ENCODE measurements around the gene FIP1L1. TPM values are rescaled to one million over a fixed set of nuclear protein-coding genes. Genes with fewer than 3 reads are reported as not detected.

FIP1L1 gene
- polyA plus RNA-seq, 1 of the 3 experiments (the other 2 are of a cell fraction) = 20.3 TPM

GRCh38 chr4:53456178-53456577, 78.7 kb downstream of the FIP1L1 start:
- ChIA-PET POLR2A (no interaction called here), CTCF (no interaction called here)
- H3K9me3 ChIP-seq = no peaks in the 10 kb centered on the region
- DNase-seq = no peak
- peaks cover 79 to 88% of the 10 kb centered on the region in 2 experiments for H3K36me3 ChIP-seq (replicated peaks in 1 of 2; ENCODE audit: control insufficient read depth in 1 of 2, insufficient read depth in 2 of 2, low read length in 1 of 2)
- no peak overlapping the region for H3K27ac ChIP-seq (ENCODE audit: low read depth in 2 of 2, low read length in 1 of 2)
- H3K4me2 ChIP-seq = no peak overlapping the region
- no peak for TF ChIP-seq IRF3 (IDR thresholded peaks at IDR 0.05; ENCODE audit: low read depth, low read length)
- no peak for TF ChIP-seq FOXJ3 (CRISPR knock-in tag; IDR thresholded peaks at IDR 0.05)
- no peak for TF ChIP-seq CTCF (IDR thresholded peaks at IDR 0.05)
- TF ChIP-seq CHD2 (IDR thresholded peaks at IDR 0.05; ENCODE audit: low read length, partially characterized antibody) = no peak
- TF ChIP-seq FOXM1 (IDR thresholded peaks at IDR 0.05; ENCODE audit: low read depth) = no peak
- no peak for TF ChIP-seq SMC3 (IDR thresholded peaks at IDR 0.05; ENCODE audit: low read depth, low read length)
- no peak for TF ChIP-seq RFX5 (IDR thresholded peaks at IDR 0.05; ENCODE audit: low read length)
- TF ChIP-seq TEAD4 (IDR thresholded peaks at IDR 0.05; ENCODE audit: borderline replicate concordance, insufficient read depth) = no peak
- no peak for TF ChIP-seq MAX (IDR thresholded peaks at IDR 0.05; ENCODE audit: low read depth)
- no peak for TF ChIP-seq SIN3A (IDR thresholded peaks at IDR 0.05; ENCODE audit: borderline replicate concordance, low read depth, low read length)
- TF ChIP-seq RCOR1 (IDR thresholded peaks at IDR 0.05; ENCODE audit: low read length) = no peak
- no peak for TF ChIP-seq FOSL2 (IDR thresholded peaks at IDR 0.05; ENCODE audit: borderline replicate concordance, low read depth)
- no peak for TF ChIP-seq RXRA (IDR thresholded peaks at IDR 0.05; ENCODE audit: borderline replicate concordance, low read depth)
- TF ChIP-seq MXI1 (IDR thresholded peaks at IDR 0.05; ENCODE audit: low read depth, low read length) = no peak
- TF ChIP-seq EZH2phosphoT487 (IDR thresholded peaks at IDR 0.05; ENCODE audit: borderline replicate concordance, low read depth) = no peak
- no peak for TF ChIP-seq GABPA (IDR thresholded peaks at IDR 0.05; ENCODE audit: low read depth)
- H3K9me2 ChIP-seq = no peaks in the 10 kb centered on the region
- H3F3A ChIP-seq (replicated peaks; ENCODE audit: insufficient read depth) = peaks cover 11% of the 10 kb centered on the region
- no peak overlapping the region for H2AFZ ChIP-seq (ENCODE audit: low read depth)
- H3K27me3 ChIP-seq (ENCODE audit: insufficient read depth) = no peaks in the 10 kb centered on the region
- no peak overlapping the region for H3K9ac ChIP-seq
- peaks cover 0 to 16% of the 10 kb centered on the region in 2 experiments; a peak in 2 of 4 replicates for H3K4me1 ChIP-seq (ENCODE audit: control insufficient read depth in 1 of 2, insufficient read depth in 2 of 2, low read depth in 1 of 2, low read length in 1 of 2)
- H3K4me3 ChIP-seq (ENCODE audit: low read depth in 2 of 2, low read length in 1 of 2) = no peak overlapping the region
- peaks cover 6% of the 10 kb centered on the region; the same call in 1 of the 2 replicates for H3K79me2 ChIP-seq (ENCODE audit: insufficient read depth)
- H4K20me1 ChIP-seq (ENCODE audit: insufficient read depth) = no peaks in the 10 kb centered on the region
